ENCODE results near the gene MRTFB. TPM values are rescaled to one million over a fixed set of nuclear protein-coding genes. Genes with fewer than 3 reads are reported as not detected.
A peak's percentile ranks its signal among the peaks of the same experiment; 100 is the strongest.

MRTFB gene
- total and polyA plus RNA-seq, 2 of the 13 experiments (the other 11 are each of a cell fraction or from before 2014, with no cell fraction given) = 11.4 to 14.0 TPM

GRCh38 chr16:14070877-14071575 is at the start of gene MRTFB (continued):
- TF ChIP-seq BATF2 (CRISPR knock-in tag; IDR thresholded peaks at IDR 0.05) (no peak), CEBPB (IDR thresholded peaks at IDR 0.05; ENCODE audit: borderline replicate concordance, low read depth, low read length) (no peak), NR2F2 (IDR thresholded peaks at IDR 0.05; ENCODE audit: borderline replicate concordance, low read depth) (peak; percentile 59; the same call in 1 of the 2 replicates), GPBP1L1 (CRISPR knock-in tag; IDR thresholded peaks at IDR 0.05) (no peak), RFXAP (CRISPR knock-in tag; IDR thresholded peaks at IDR 0.05; ENCODE audit: borderline replicate concordance) (peak; percentile 83; the same call in 1 of the 2 replicates), PAXIP1 (CRISPR knock-in tag; conservative IDR thresholded peaks at IDR 0.05) (peak; percentile 51; the same call in 1 of the 2 replicates), ZKSCAN1 (IDR thresholded peaks at IDR 0.05; ENCODE audit: low read length) (no peak), ZBTB43 (CRISPR knock-in tag; conservative IDR thresholded peaks at IDR 0.05) (peak; percentile 50; the same call in 1 of the 2 replicates), ZNF670 (CRISPR knock-in tag; IDR thresholded peaks at IDR 0.05; ENCODE audit: borderline replicate concordance) (no peak), MEIS2 (CRISPR knock-in tag; IDR thresholded peaks at IDR 0.05) (no peak; the same call in 1 of the 2 replicates), PRPF4 (IDR thresholded peaks at IDR 0.05; ENCODE audit: low read depth, low read length, poor library complexity, severe bottlenecking) (no peak), CSRNP2 (CRISPR knock-in tag; conservative IDR thresholded peaks at IDR 0.05; ENCODE audit: low read depth) (no peak), DDIT3 (CRISPR knock-in tag; IDR thresholded peaks at IDR 0.05) (no peak), BRD4 (CRISPR knock-in tag; IDR thresholded peaks at IDR 0.05) (peak; percentile 36; the same call in 1 of the 2 replicates), ARNTL (CRISPR knock-in tag; IDR thresholded peaks at IDR 0.05) (0 out of 2 replicates have a peak, but pooled peaks have one; percentile 60), ATF1 (CRISPR knock-in tag; IDR thresholded peaks at IDR 0.05) (no peak), ZNF770 (CRISPR knock-in tag; IDR thresholded peaks at IDR 0.05) (peak; percentile 78)

Data from HepG2 (cell line).